ENCODE data around the gene SUV39H1.
"Not testable (repeated sequence)": the region's sequence is repeated elsewhere in the genome, so short reads cannot be mapped to it uniquely, and the experiment has no call there.

The SUV39H1 gene, protein sequence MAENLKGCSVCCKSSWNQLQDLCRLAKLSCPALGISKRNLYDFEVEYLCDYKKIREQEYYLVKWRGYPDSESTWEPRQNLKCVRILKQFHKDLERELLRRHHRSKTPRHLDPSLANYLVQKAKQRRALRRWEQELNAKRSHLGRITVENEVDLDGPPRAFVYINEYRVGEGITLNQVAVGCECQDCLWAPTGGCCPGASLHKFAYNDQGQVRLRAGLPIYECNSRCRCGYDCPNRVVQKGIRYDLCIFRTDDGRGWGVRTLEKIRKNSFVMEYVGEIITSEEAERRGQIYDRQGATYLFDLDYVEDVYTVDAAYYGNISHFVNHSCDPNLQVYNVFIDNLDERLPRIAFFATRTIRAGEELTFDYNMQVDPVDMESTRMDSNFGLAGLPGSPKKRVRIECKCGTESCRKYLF

GRCh38 chrX:48696301-48696908, at the start of gene SUV39H1:
TSS of gene SUV39H1 (plus strand) at chrX:48696734. CDS start at chrX:48696785, 51 bp downstream.
- DNase-seq (ENCODE audit: low read depth), result no peak

DNA sequence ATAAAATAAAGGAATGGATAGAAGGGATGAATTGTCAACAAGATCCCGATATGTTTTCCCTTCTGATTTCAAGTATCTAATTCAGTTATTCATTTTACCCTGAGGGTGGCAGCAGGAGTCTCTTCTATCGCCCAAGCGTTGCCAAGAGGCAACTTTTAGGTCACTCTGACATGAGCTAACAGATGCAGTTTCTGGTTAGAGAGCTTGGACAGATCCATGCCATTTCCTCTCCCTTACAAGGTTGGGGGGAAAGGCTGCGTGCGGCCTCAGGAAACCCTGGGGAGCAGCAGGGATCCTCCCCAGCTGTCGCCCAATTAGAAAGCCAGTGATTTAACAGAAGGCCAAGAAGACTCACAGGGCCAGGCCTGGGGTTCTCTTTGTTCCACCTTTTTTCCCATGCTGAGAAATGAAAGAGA, 48.2 kb upstream of the SUV39H1 start:
- DNase-seq (ENCODE audit: low read depth), result no peak

GRCh38 chrX:48649102-48649501, 47.4 kb upstream of the SUV39H1 start:
- DNase-seq (ENCODE audit: low read depth), result no peak

DNA sequence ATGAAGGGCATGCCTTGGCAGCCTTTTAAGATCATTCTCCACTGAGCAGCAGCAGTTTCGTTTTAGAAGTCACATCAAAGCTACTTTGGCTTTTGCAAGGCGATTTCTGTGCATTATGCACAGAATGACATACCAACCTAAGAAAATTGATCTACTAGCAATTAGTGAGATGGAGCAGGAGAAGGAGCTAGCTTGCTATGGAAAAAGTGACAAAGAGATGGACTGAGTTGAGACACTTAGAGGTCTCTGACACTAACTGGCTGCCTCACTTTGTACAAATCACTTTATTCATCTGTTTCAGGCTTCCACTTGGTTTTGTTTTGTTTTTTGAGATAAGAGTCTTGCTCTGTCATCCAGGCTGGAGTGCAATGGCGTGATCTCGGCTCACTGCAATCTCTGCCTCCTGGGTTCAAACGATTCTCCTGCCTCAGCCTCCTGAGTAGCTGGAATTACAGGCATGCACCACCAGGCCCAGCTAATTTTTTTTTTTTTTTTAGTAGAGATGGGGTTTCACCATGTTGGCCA, 44.4 kb upstream of the SUV39H1 start:
- DNase-seq (ENCODE audit: low read depth), result not testable (repeated sequence)

DNA sequence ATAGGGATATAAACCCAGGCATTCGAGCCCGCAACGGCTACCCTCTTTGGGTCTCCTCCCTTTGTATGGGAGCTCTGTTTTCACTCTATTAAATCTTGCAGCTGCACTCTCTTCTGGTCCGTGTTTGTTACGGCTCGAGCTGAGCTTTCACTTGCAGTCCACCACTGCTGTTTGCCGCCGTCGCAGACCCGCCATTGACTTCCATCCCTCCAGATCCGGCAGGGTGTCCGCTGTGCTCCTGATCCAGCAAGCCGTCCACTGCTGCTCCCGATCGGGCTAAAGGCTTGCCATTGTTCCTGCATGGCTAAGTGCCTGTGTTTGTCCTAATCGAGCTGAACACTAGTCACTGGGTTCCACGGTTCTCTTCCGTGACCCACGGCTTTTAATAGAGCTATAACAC, 41.8 kb upstream of the SUV39H1 start:
- DNase-seq (ENCODE audit: low read depth), result not testable (repeated sequence)

- not testable (repeated sequence) for DNase-seq (ENCODE audit: low read depth)
These were observed 36.8 kb upstream of the SUV39H1 start for GRCh38 chrX:48659686-48660085.

- no peak for DNase-seq (ENCODE audit: low read depth)
These were observed 33.3 kb upstream of the SUV39H1 start for GRCh38 chrX:48663241-48663640.

DNA sequence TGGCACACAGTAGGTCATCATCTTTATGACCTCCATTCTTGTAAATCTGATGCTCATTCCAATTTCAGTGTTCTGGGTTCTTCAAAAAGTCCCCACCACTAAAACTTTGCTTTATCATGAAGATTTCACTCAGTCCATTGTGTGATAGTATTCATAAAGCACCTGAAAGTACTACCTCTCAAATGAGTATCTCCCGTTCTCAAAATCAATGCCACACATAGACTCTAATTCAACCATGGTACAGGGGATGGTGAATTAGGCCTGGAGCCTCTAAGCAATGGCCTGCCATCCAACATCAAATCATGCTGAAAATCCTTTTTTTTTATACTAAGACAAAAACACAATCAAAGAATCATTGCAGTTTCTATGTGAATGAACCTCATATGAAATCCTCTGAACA, 32.4 kb upstream of the SUV39H1 start:
- no peak for DNase-seq (ENCODE audit: low read depth)

DNA sequence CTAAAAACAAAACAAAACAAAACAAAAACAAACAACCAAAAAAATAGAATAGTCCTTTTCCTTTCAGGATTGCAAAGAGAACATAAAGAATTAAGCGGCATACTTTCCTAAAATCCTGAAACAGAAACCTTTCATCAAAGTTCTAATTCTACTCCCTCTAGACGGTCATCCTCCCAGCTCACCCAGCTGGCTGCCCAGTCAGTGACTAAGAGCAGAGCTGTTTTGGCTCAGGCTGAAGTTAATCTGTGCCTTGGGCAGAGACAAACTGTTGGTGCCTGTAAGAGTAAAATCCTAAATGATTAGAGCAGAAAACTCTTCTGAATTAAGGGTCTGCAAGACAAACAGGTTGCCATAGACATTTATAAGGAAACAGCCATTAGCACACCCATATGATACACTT, 30.5 kb upstream of the SUV39H1 start:
- DNase-seq (ENCODE audit: low read depth), result no peak

- DNase-seq (ENCODE audit: low read depth), result no peak
These were observed 29.9 kb upstream of the SUV39H1 start for GRCh38 chrX:48666649-48667048.

DNA sequence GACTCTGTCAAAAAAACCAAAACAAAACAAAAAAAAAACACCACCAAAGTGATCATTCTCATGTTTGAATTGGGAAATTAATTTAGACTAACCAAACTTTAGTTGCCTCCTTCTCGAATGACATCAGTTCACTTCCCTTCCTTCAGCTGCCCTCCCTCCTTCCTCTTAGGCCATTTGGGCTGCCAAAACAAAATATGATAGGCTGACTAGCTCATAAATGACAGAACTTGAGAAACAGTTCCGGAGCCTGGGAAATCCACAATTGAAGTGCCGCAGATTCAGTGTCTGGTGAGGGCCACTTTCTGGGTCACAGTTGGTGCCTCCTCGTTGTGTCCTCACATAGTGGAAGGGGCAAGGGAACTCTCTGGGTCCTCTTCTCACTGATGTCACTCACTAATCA, 29.0 kb upstream of the SUV39H1 start:
- DNase-seq (ENCODE audit: low read depth), result no peak

DNA sequence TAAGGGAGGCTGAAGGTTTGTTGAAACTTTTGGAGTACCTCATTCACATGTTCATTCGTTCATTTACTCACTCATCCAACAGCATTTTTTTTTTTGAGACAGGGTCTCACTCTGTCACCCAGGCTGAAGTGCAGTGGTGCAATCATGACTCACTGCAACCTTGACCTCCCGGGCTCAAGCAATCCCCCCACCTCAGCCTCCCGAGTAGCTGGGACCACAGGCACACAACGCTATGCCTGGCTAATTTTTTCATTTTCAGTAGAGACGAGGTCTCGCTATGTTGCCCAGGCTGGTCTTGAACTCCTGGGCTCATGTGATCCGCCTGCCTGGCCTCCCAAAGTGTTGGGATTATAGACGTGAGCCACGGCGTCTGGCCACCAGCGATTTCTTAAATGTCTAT, 28.3 kb upstream of the SUV39H1 start:
- not testable (repeated sequence) for DNase-seq (ENCODE audit: low read depth)

DNA sequence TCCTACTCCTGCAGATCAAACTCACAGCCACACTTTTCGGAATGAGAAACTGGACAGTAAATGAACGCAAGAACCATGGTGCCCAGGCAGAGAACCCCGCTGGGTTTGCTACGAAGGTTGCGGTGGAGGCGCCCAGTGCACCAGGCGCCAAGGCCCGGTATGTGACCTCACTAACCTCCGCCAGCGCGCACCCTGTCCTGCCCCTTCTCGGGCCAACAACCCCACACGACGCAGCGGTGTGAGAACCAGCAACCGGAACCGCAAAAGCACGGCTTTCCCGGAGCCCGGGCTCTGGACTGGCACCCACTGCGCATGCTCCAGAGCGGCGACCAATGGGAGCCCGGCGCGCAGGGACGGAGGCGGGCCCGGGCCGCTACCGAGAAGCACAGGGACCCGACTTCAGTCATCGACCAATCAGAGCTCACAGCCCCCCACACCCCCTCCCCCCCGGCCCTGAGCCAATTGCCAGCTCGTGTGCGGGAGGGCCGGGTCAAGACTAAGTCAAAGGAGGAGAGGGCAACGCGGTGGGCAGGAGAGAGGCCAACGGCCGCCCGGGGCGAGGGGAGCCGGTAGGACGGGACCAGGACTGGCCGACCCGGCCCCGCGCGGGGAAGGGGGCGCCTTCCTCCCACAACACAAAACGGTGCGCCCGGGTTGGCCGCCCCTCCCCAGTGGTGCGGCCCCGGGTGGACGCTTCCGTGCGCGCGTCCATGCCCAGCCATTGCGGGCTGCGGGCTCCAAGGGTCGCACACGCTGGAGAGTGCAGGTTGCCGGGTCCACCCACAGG, 20.2 kb upstream of the SUV39H1 start:
- DNase-seq (ENCODE audit: low read depth), result no peak

GRCh38 chrX:48676893-48677270, 19.7 kb upstream of the SUV39H1 start:
- no peak for DNase-seq (ENCODE audit: low read depth)

GRCh38 chrX:48677516-48677915, 19.0 kb upstream of the SUV39H1 start:
- no peak for DNase-seq (ENCODE audit: low read depth)

DNA sequence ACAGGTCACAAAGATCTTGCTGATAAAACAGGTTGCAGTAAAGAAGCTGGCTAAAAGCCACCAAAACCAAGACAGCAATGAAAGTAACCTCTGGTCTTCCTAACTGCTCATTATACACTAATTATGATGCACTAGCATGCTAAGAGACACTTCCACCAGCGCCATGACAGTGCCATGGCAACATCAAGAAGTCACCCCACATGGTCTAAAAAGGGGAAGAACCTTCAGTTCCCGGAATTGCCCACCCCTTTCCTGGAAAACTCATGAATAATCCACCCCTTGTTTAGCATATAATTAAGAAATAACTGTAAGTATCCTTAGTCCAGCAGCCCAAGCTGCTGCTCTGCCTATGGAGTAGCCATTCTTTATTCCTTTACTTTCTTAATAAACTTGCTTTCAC, 16.1 kb upstream of the SUV39H1 start:
- not testable (repeated sequence) for DNase-seq (ENCODE audit: low read depth)

DNA sequence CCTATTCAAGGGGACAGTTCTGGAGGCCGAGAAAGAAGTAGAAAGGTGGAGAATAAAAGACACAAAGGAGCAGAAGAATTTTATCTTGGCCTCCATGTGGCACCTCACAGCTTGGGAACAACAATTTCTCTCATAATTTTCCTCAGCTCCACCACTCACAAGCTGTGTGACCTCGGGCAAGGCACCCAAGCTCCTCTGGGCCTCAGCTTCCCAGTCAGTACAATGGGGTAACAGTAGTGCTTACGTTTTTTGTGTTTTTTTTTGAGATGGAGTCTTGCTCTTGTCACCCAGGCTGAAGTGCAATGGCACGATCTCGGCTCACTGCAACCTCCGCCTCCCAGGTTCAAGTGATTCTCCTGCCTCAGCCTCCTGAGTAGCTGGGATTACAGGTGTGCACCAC, 15.6 kb upstream of the SUV39H1 start:
- not testable (repeated sequence) for DNase-seq (ENCODE audit: low read depth)

GRCh38 chrX:48681539-48682183, 14.9 kb upstream of the SUV39H1 start:
- no peak for DNase-seq (ENCODE audit: low read depth)

GRCh38 chrX:48682795-48683194, 13.7 kb upstream of the SUV39H1 start:
- DNase-seq (ENCODE audit: low read depth), result not testable (repeated sequence)

DNA sequence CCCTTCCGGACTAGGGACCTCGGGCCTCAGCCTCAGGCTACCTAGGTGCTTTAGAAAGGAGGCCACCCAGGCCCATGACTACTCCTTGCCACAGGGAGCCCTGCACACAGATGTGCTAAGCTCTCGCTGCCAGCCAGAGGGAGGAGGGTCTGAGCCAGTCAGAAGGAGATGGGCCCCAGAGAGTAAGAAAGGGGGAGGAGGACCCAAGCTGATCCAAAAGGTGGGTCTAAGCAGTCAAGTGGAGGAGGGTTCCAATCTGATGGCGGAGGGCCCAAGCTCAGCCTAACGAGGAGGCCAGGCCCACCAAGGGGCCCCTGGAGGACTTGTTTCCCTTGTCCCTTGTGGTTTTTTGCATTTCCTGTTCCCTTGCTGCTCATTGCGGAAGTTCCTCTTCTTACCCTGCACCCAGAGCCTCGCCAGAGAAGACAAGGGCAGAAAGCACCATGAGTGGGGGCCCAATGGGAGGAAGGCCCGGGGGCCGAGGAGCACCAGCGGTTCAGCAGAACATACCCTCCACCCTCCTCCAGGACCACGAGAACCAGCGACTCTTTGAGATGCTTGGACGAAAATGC, 13.0 kb upstream of the SUV39H1 start, which contains the start of gene WAS:
Gene WAS, plus strand, starts transcription at position 389 of the 572 bp plus-strand sequence. Its CDS starts 55 bp downstream, at position 444.
- DNase-seq (ENCODE audit: low read depth), result no peak

DNA sequence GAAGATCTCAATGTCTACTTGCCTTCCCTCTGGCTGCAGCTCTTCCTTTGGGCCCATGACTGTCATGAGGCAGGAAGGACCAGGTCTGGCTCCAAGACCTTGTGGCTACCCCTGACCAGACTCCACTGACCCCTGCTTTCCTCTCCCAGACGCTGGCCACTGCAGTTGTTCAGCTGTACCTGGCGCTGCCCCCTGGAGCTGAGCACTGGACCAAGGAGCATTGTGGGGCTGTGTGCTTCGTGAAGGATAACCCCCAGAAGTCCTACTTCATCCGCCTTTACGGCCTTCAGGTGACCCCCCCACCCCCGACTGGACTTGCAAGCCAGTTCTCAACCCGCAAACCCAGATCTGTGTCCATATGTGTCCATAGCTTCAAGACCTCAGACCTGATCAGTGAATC, 12.4 kb upstream of the SUV39H1 start:
- no peak for DNase-seq (ENCODE audit: low read depth)

- DNase-seq (ENCODE audit: low read depth), result no peak
These were observed 11.1 kb upstream of the SUV39H1 start for GRCh38 chrX:48685416-48685815.
